ENCODE results near the gene MYLK.

DNA sequence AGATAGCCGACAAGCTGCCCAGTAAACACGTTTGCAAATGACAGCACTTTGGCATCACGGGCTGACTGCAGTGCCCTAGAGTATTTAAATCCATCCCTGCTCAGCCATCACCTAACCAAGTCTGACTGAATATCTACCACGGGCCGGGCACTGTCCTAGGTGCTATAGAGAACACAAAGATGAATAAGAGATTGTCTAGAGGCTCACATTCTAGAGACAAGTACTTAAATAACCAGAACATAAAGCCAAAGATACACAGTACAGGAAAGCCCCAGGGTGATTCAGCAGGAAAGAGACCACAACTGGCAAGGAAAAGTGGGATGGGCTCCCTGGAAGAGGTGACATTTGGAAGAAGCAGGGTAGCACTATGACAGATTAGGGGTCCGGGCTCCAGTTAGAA is 103.5 kb downstream of the MYLK start:
- TF ChIP-seq, protein P1, sequence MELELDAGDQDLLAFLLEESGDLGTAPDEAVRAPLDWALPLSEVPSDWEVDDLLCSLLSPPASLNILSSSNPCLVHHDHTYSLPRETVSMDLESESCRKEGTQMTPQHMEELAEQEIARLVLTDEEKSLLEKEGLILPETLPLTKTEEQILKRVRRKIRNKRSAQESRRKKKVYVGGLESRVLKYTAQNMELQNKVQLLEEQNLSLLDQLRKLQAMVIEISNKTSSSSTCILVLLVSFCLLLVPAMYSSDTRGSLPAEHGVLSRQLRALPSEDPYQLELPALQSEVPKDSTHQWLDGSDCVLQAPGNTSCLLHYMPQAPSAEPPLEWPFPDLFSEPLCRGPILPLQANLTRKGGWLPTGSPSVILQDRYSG (tag; conservative IDR thresholded peaks at IDR 0.05; ENCODE audit: low read depth): no peak
- no peak for TF ChIP-seq EZH2 (IDR thresholded peaks at IDR 0.05; ENCODE audit: borderline replicate concordance, low read depth, low read length)
- no peak for TF ChIP-seq POLR2AphosphoS5 (IDR thresholded peaks at IDR 0.05; ENCODE audit: control insufficient read depth, insufficient read depth, low read depth, low read length)
- no peak for TF ChIP-seq RAD21 (CRISPR knock-in tag; conservative IDR thresholded peaks at IDR 0.05 in 1 of 2, IDR thresholded peaks at IDR 0.05 in 1 of 2)
- TF ChIP-seq HCFC1 (IDR thresholded peaks at IDR 0.05; ENCODE audit: low read depth, low read length): no peak
- no peak for TF ChIP-seq ZNF212 (CRISPR knock-in tag; IDR thresholded peaks at IDR 0.05)
- TF ChIP-seq, protein P2, sequence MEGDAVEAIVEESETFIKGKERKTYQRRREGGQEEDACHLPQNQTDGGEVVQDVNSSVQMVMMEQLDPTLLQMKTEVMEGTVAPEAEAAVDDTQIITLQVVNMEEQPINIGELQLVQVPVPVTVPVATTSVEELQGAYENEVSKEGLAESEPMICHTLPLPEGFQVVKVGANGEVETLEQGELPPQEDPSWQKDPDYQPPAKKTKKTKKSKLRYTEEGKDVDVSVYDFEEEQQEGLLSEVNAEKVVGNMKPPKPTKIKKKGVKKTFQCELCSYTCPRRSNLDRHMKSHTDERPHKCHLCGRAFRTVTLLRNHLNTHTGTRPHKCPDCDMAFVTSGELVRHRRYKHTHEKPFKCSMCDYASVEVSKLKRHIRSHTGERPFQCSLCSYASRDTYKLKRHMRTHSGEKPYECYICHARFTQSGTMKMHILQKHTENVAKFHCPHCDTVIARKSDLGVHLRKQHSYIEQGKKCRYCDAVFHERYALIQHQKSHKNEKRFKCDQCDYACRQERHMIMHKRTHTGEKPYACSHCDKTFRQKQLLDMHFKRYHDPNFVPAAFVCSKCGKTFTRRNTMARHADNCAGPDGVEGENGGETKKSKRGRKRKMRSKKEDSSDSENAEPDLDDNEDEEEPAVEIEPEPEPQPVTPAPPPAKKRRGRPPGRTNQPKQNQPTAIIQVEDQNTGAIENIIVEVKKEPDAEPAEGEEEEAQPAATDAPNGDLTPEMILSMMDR (IDR thresholded peaks at IDR 0.05 in 2 of 3, conservative IDR thresholded peaks at IDR 0.05 in 1 of 3; ENCODE audit: insufficient read depth in 2 of 3, low read depth in 1 of 3, low read length in 3 of 3): no peak
- TF ChIP-seq TAF7 (tag; IDR thresholded peaks at IDR 0.05): no peak
- no peak for TF ChIP-seq GATA2 (CRISPR knock-in tag; IDR thresholded peaks at IDR 0.05)
- no peak for TF ChIP-seq CCAR2 (IDR thresholded peaks at IDR 0.05; ENCODE audit: low read depth, low read length)
- no peak for TF ChIP-seq FOXA1 (IDR thresholded peaks at IDR 0.05; ENCODE audit: borderline replicate concordance)
- no peak for TF ChIP-seq SRSF3 (IDR thresholded peaks at IDR 0.05; ENCODE audit: insufficient read depth, low read length)

All from K562 (cell line).